ENCODE data around the gene PAGR1. TPM values are rescaled to one million over a fixed set of nuclear protein-coding genes. Genes with fewer than 3 reads are reported as not detected.
A peak's percentile ranks its signal among the peaks of the same experiment; 100 is the strongest.
"Not testable (repeated sequence)": the region's sequence is repeated elsewhere in the genome, so short reads cannot be mapped to it uniquely, and the experiment has no call there.

Gene PAGR1
- total and polyA plus RNA-seq, 5 donors, result 13.7 to 33.8 (median 16.0) TPM

DNA sequence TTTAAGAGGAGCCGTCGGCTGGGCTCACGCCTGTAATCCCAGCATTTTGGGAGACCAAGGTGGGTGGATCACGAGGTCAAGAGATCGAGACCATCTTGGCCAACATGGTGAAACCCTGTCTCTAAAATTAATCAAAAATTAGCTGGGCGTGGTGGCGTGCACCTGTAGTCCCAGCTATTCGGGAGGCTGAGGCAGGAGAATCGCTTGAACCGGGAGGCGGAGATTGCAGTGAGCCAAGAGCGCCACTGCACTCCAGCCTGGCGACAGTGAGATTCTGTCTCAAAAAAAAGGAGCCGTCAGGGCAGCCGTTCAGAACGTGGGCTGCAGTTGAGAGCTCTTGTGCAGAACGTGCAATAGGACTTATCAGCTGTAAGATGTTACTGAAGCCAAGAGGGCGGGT, 22.8 kb upstream of the PAGR1 start:
- H3K27ac ChIP-seq (ENCODE audit: low read length); intact Hi-C loops (cut with DNase I); ATAC-seq; H3K9me3 ChIP-seq (ENCODE audit: control insufficient read depth, low read length); H3K4me3 ChIP-seq (ENCODE audit: low read length); DNase-seq; H3K27me3 ChIP-seq (ENCODE audit: control insufficient read depth, insufficient read depth); H3K4me1 ChIP-seq (ENCODE audit: control insufficient read depth, insufficient read depth, low read length): not testable (repeated sequence)
- WGBS, result 84% methylated on average over 18 of the region's 18 CpGs

DNA sequence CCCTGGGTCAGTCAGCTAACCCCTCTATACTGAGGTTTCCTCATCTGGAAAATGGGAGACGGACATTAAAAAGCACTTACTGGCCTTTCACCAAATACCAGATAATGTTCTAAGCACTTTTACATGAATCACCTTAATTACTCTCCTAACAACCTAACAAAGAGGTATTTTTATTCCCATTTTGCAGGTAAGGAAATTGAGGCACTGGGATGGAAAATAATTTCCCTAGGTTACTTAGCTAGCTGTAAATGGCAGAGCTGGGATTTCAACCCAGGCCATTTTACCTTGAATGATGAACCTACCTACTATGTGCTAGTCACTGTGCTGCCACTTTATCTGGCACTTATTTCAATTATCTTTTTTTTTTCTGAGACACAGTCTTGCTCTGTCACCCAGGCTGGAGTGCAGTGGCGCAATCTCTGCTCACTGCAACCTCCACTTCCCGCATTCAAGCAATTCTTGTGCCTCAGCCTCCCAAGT, 21.7 kb upstream of the PAGR1 start:
- no peak for ATAC-seq
- H3K27me3 ChIP-seq (ENCODE audit: control insufficient read depth, insufficient read depth), result no peaks in the 10 kb centered on the region
- WGBS, result 99% methylated on average over 3 of the region's 3 CpGs

DNA sequence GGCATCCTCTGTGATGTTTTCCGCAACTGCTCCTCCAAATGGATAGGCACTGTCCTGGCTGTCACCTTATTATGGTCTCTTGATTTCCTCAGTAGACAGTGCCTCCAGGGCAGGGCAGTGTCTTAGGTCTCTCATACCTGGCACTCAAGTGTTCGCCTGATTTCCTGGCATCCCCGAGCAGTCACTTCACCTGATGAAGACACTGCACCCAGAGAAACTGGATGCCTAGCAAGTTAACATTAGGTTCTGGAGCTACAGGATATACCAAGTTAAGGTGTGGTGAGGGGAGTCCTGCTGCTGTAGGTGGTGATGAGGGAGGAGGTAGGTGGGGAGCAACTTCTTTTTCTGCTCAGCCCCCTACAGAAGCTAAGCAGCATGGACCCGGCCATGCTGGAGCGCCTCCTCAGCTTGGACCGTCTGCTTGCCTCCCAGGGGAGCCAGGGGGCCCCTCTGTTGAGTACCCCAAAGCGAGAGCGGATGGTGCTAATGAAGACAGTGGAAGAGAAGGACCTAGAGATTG, 13.5 kb upstream of the PAGR1 start:
- H3K9me3 ChIP-seq (ENCODE audit: control insufficient read depth, low read length), result no peaks in the 10 kb centered on the region
- H3K4me1 ChIP-seq (ENCODE audit: control insufficient read depth, insufficient read depth, low read length), result no peaks in the 10 kb centered on the region
- intact Hi-C loops (cut with DNase I), result no loop called here
- no peak overlapping the region for H3K27ac ChIP-seq (ENCODE audit: low read length)
- no peaks in the 10 kb centered on the region for H3K27me3 ChIP-seq (ENCODE audit: control insufficient read depth, insufficient read depth)
- no peak overlapping the region for H3K4me3 ChIP-seq (ENCODE audit: low read length)
- 95% methylated on average over 8 of the region's 8 CpGs for WGBS
- peak in 1 of 3 donors; percentile 20 for DNase-seq
- no peak for ATAC-seq

More for the DNA sequence above, 21.7 kb upstream of the PAGR1 start:
- intact Hi-C loops (cut with DNase I), result no loop called here
- no peak overlapping the region for H3K4me3 ChIP-seq (ENCODE audit: low read length)
- no peaks in the 10 kb centered on the region for H3K9me3 ChIP-seq (ENCODE audit: control insufficient read depth, low read length)
- no peaks in the 10 kb centered on the region for H3K4me1 ChIP-seq (ENCODE audit: control insufficient read depth, insufficient read depth, low read length)
- H3K27ac ChIP-seq (ENCODE audit: low read length), result no peak overlapping the region
- DNase-seq, result no peak

DNA sequence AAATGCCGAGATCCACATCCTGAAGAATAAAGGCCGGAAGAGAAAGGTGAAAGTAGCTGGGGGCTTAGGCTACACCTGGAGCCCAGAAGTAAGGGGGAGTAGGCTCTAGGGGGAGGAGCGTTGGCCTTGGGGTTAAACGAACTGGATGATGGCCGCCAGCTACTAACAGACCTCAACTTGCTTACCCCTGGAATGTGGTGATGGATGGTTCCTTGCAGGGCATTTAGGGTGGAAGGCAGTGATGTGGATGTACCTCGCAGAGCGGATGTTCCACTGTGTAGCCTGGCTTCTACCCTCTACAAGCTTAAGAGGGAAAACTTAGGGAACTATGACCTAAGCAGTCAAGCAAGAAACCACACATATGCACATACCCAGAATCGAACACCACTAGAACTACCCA, 11.9 kb upstream of the PAGR1 start:
- Histone ChIP-seq H3K27me3 (ENCODE audit: control insufficient read depth, insufficient read depth) (no peaks in the 10 kb centered on the region), H3K27ac (ENCODE audit: low read length) (peak overlapping the region; percentile 13), H3K4me1 (ENCODE audit: control insufficient read depth, insufficient read depth, low read length) (peaks cover 2% of the 10 kb centered on the region), H3K9me3 (ENCODE audit: control insufficient read depth, low read length) (no peaks in the 10 kb centered on the region), H3K4me3 (ENCODE audit: low read length) (no peak overlapping the region)
- intact Hi-C loops (cut with DNase I), result no loop called here
- no peak for ATAC-seq
- DNase-seq, result peak in 1 of 3 donors; percentile 12
- WGBS, result 75% methylated on average over 8 of the region's 8 CpGs

DNA sequence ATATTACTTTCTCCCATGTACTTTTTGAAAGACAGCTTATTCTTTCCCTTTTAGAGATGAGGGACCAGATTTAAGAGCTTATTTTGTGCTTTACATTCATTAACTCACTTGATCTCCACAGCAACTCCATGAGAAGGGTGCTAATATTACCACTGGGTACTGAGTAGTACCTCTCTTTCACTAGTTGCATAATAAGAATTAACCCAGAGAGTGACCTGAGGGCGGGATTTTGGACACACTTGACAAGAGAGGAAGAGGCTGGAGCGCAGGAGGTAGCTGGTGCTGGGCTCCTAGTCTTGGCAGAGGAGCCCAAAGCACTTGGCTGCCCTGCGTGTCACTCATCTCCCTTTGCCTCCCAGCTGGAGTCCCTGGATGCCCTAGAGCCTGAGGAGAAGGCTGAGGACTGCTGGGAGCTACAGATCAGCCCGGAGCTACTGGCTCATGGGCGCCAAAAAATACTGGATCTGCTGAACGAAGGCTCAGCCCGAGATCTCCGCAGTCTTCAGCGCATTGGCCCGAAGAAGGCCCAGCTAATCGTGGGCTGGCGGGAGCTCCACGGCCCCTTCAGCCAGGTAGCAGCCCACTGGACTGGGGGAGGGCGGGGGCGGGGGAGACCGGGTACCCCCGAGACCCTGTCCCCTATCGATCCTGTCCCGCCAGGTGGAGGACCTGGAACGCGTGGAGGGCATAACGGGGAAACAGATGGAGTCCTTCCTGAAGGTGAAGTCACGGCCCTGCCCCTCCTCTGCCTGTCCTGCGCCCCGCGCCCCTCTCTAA, 11.3 kb upstream of the PAGR1 start:
- Histone ChIP-seq H3K4me3 (ENCODE audit: low read length) (peak overlapping the region; percentile 60), H3K9me3 (ENCODE audit: control insufficient read depth, low read length) (no peaks in the 10 kb centered on the region), H3K4me1 (ENCODE audit: control insufficient read depth, insufficient read depth, low read length) (peaks cover 2% of the 10 kb centered on the region), H3K27ac (ENCODE audit: low read length) (peak overlapping the region; percentile 91), H3K27me3 (ENCODE audit: control insufficient read depth, insufficient read depth) (no peaks in the 10 kb centered on the region)
- peak; percentile 59 to 82 (median 82) for DNase-seq
- ATAC-seq, result peak; percentile 4 to 39
- 3% methylated on average over 26 of the region's 26 CpGs for WGBS
- intact Hi-C loops (cut with DNase I), result no loop called here

DNA sequence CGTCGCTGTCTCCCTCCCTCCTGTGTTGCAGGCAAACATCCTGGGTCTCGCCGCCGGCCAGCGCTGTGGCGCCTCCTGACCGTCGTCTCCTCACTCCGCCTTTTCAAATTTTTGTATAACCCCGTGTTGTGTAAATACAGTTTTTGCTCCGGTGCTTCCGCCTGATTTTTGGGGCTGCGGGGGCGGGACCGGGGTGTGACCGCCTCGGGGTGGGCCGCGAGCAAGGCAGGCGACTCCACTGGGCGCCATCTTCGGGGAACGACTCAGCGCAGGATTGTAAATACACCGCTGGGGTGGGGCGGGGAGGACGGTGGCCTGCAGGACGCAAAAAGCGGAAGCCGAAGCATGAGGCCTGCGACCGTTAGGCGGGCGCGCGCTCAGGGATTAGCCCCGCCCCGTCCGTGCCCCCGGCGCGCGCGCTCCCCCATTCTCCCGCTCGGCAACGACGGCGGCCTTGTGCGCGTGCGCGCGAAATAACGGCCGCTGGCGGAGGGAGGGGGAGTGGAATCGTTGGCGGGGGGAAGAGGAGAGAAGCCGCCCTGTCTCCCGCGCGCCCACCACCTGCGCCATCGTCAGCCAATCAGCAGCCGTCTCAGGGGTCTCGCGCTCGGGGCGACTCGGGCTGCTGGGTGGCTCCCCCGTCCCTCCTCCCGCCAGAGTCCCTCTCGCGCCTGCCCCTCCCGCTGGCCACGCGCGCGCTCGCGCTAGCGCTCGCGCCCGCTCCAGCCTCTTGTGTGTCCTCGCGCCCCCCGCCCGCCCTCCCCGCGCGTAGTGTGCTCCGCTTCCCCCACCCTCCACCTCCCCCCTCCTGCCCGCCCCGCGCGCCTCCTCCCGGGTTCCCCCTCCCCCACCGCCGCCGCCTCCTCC, 10.5 kb upstream of the PAGR1 start:
- DNase-seq (peak; percentile 98 to 99 (median 99)), ATAC-seq (peak; percentile 86 to 88)
- under 1% methylated on average over 102 of the region's 103 CpGs for WGBS
- H3K27me3 ChIP-seq (ENCODE audit: control insufficient read depth, insufficient read depth), result no peaks in the 10 kb centered on the region
- H3K9me3 ChIP-seq (ENCODE audit: control insufficient read depth, low read length), result no peaks in the 10 kb centered on the region
- peak overlapping the region; percentile 91 for H3K27ac ChIP-seq (ENCODE audit: low read length)
- intact Hi-C loops (cut with DNase I), result no loop called here
- H3K4me1 ChIP-seq (ENCODE audit: control insufficient read depth, insufficient read depth, low read length), result peaks cover 2% of the 10 kb centered on the region
- H3K4me3 ChIP-seq (ENCODE audit: low read length), result peak overlapping the region; percentile 91

DNA sequence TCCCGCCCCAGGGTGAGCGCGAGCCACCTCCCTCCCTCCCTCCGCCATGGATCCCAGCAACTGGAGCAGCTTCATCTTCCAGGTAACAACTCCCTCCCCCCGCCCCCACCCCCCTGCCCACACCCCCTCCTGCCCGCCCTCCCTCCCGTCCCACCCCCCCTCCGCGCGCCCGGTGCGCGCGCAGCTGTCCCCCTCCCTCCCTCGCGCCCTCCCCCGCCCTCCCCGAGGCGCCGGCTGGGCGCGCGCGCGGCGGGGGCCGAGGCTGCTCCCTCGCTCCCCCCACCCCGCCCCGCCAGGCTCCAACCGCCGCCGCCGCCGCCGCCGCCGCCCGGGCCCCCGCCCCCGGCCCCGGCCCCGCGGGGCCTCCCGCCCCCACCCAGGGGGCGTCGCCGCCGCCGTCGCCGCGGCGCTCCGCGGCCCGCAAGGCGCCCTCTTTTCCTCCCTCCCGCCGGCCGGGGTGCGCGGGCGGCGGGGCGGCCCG, 9.8 kb upstream of the PAGR1 start, which contains the start of gene MAZ:
TSS of gene MAZ (plus strand) at position 431 of the 481 bp plus-strand sequence. CDS start 173 bp downstream, outside the sequence.
- Histone ChIP-seq H3K27me3 (ENCODE audit: control insufficient read depth, insufficient read depth) (no peaks in the 10 kb centered on the region), H3K27ac (ENCODE audit: low read length) (peak within 1 kb of the TSS; percentile 89), H3K4me1 (ENCODE audit: control insufficient read depth, insufficient read depth, low read length) (peaks cover 2% of the 10 kb centered on the region), H3K9me3 (ENCODE audit: control insufficient read depth, low read length) (no peaks in the 10 kb centered on the region), H3K4me3 (ENCODE audit: low read length) (peak within 1 kb of the TSS; percentile 91)
- DNase-seq (no peak), ATAC-seq (no peak)
- intact Hi-C loops (cut with DNase I), result no loop called here
- 1% methylated on average over 56 of the region's 67 CpGs for WGBS

DNA sequence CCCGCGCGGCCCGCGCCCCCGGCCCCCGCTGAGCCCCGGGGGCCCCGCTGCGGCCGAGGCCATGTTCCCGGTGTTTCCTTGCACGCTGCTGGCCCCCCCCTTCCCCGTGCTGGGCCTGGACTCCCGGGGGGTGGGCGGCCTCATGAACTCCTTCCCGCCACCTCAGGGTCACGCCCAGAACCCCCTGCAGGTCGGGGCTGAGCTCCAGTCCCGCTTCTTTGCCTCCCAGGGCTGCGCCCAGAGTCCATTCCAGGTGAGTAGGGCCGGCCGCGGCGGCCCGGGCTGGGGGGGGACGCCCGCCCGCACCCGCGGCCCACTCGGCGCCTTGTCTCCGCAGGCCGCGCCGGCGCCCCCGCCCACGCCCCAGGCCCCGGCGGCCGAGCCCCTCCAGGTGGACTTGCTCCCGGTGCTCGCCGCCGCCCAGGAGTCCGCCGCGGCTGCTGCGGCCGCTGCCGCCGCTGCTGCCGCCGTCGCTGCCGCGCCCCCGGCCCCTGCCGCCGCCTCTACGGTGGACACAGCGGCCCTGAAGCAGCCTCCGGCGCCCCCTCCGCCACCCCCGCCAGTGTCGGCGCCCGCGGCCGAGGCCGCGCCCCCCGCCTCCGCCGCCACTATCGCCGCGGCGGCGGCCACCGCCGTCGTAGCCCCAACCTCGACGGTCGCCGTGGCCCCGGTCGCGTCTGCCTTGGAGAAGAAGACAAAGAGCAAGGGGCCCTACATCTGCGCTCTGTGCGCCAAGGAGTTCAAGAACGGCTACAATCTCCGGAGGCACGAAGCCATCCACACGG, 9.1 kb upstream of the PAGR1 start:
- Histone ChIP-seq H3K4me3 (ENCODE audit: low read length) (peak overlapping the region; percentile 91), H3K27me3 (ENCODE audit: control insufficient read depth, insufficient read depth) (no peaks in the 10 kb centered on the region), H3K27ac (ENCODE audit: low read length) (peak overlapping the region; percentile 85), H3K9me3 (ENCODE audit: control insufficient read depth, low read length) (no peaks in the 10 kb centered on the region), H3K4me1 (ENCODE audit: control insufficient read depth, insufficient read depth, low read length) (peaks cover 2% of the 10 kb centered on the region)
- intact Hi-C loops (cut with DNase I), result no loop called here
- 2% methylated on average over 99 of the region's 99 CpGs for WGBS
- no peak for ATAC-seq
- peak; percentile 63 to 87 (median 85) for DNase-seq

DNA sequence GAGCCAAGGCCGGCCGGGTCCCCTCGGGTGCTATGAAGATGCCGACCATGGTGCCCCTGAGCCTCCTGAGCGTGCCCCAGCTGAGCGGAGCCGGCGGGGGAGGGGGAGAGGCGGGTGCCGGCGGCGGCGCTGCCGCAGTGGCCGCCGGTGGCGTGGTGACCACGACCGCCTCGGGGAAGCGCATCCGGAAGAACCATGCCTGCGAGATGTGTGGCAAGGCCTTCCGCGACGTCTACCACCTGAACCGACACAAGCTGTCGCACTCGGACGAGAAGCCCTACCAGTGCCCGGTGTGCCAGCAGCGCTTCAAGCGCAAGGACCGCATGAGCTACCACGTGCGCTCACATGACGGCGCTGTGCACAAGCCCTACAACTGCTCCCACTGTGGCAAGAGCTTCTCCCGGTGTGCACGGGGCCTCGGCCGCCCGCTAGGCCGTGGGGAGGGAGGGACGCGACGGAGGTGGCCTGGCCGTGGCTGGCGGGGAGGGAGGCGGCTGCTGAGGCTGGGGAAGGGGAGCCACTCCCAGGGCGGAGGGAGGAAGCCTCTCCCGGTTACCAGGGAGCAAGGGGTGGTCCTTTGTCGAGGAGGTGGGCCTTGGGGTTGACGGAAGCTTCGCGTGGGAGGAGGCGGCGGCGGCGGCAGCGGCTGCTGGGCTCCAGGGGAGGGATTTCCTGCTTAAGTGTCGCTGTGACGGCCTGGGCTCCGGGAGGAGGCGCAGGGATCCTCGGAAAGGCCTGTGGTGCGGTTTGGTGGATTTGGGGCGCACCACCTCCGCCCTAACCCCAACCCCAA, 8.3 kb upstream of the PAGR1 start:
- H3K4me1 ChIP-seq (ENCODE audit: control insufficient read depth, insufficient read depth, low read length), result peaks cover 2% of the 10 kb centered on the region
- H3K27ac ChIP-seq (ENCODE audit: low read length), result peak overlapping the region; percentile 85
- intact Hi-C loops (cut with DNase I), result no loop called here
- 1% methylated on average over 69 of the region's 69 CpGs for WGBS
- no peaks in the 10 kb centered on the region for H3K9me3 ChIP-seq (ENCODE audit: control insufficient read depth, low read length)
- H3K4me3 ChIP-seq (ENCODE audit: low read length), result peak overlapping the region; percentile 91
- peak; percentile 46 to 65 for ATAC-seq
- no peaks in the 10 kb centered on the region for H3K27me3 ChIP-seq (ENCODE audit: control insufficient read depth, insufficient read depth)
- peak; percentile 94 to 97 (median 96) for DNase-seq

All from right cardiac atrium (tissue), 5 donors.